ENCODE data around the gene ASPN.

Gene ASPN

DNA sequence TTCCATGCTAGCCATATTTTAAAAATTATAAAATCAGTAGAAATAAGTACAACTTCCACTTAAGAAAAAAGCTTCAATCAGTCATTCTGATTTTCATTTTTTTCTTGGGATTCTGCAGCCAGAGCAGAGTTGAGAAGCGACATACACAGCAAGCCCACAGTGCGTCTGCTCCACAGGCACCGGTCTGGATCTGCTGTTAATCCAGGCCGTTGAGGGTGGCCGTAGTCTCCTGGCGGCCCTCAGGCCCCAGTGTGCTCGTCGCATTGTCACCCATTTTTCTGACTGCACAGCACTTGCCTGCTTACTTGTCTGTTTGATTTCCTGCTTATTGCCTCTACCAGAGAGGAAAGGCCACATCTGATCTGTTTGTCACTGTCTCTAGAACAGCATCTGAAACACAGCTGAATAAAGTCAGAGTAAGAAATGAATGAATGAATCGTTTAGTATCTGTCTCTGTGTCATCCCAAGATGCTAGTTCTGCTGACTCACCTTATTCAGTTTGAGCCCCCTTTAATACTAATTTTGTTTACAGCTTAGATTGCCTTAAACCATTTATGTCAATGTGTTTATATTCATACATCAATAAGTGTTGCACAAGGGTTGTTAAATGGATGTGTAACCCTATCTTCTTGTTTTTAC, 11.6 kb upstream of the ASPN start:
- POLR2A ChIA-PET = no interaction called here

DNA sequence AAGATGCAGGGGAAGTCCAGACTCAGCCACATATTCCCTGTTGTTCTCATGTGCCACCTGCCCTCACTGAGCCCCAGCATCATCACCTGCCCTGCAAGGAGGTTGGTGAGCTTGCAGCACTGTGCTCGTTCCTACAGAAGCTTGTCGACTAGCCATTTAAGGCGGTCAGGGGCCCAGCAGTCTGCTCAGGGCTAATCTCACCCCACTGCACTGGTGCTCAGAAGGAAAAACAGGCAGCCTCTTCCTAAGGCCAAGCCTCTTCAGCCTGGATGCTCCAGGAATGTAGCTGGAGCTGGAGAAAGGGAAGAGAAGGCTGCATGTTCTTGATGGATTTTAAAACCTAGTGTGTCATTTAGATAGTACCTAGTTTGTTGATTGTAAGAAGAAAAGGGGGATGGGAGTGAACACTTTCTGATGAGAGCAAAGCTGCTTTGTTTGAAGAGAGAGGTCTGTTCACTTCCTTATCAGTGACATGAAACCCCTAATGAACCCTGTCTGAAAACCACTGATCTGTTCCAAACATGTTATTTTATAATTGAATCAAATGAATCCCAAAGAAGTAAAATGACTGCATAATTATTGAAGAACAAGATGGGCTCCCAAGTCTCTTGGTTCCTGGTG, 10.6 kb upstream of the ASPN start:
- TF ChIP-seq, protein P1, sequence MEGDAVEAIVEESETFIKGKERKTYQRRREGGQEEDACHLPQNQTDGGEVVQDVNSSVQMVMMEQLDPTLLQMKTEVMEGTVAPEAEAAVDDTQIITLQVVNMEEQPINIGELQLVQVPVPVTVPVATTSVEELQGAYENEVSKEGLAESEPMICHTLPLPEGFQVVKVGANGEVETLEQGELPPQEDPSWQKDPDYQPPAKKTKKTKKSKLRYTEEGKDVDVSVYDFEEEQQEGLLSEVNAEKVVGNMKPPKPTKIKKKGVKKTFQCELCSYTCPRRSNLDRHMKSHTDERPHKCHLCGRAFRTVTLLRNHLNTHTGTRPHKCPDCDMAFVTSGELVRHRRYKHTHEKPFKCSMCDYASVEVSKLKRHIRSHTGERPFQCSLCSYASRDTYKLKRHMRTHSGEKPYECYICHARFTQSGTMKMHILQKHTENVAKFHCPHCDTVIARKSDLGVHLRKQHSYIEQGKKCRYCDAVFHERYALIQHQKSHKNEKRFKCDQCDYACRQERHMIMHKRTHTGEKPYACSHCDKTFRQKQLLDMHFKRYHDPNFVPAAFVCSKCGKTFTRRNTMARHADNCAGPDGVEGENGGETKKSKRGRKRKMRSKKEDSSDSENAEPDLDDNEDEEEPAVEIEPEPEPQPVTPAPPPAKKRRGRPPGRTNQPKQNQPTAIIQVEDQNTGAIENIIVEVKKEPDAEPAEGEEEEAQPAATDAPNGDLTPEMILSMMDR (IDR thresholded peaks at IDR 0.05; ENCODE audit: insufficient read depth, low read length, missing control alignments) = no peak
- CTCF ChIA-PET = interaction anchor here (0.8 to 1.8 kb wide), 3 partner anchors 10 to 141 kb away, joined by 3 to 7 read pairs (median 5); partner anchors contain the start of gene ASPN
- no peak overlapping the region for H3K4me3 ChIP-seq (ENCODE audit: low read depth, low read length)
- no peak for DNase-seq (ENCODE audit: low read depth, low spot score)
- POLR2A ChIA-PET = no interaction called here

More for the DNA sequence above, 11.6 kb upstream of the ASPN start:
- H3K4me3 ChIP-seq (ENCODE audit: low read depth, low read length) = no peak overlapping the region
- CTCF ChIA-PET = interaction anchor here (1.6 kb wide), 1 partner anchor 140 kb away, joined by 5 read pairs; no protein-coding TSS in a partner anchor
- TF ChIP-seq, protein P1 (IDR thresholded peaks at IDR 0.05; ENCODE audit: insufficient read depth, low read length, missing control alignments) = no peak
- no peak for DNase-seq (ENCODE audit: low read depth, low spot score)

- POLR2A ChIA-PET = no interaction called here
- TF ChIP-seq, protein P1 (IDR thresholded peaks at IDR 0.05; ENCODE audit: insufficient read depth, low read length, missing control alignments) = no peak
- DNase-seq (ENCODE audit: low read depth, low spot score) = no peak
- CTCF ChIA-PET = no interaction called here
- no peak overlapping the region for H3K4me3 ChIP-seq (ENCODE audit: low read depth, low read length)
Measured at GRCh38 chr9:92488681-92489550, 6.6 kb upstream of the ASPN start.

DNA sequence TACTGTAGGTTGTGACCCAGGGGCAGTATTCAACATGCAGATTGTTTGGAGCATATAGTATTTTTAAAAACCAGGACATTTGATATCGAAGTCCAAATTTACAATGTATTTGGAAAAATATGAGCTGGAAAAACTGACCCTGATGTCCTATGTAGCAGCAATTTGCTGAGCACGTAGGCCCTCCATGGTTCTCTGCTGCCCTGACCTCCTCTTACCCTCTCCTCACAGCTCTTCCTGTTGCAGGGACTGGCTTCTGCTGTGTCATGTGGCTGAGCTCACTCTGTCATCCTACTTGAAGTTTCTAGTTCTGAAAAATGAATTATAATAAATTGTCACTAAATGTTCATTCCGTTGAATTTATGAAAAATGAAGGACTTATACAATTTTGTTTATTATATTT, 4.1 kb upstream of the ASPN start:
- ChIA-PET CTCF (interaction anchor here (0.8 to 1.6 kb wide), 3 partner anchors 18 to 148 kb away, joined by 3 read pairs; no protein-coding TSS in a partner anchor), POLR2A (no interaction called here)
- H3K4me3 ChIP-seq (ENCODE audit: low read depth, low read length) = no peak overlapping the region
- TF ChIP-seq, protein P1 (IDR thresholded peaks at IDR 0.05; ENCODE audit: insufficient read depth, low read length, missing control alignments) = no peak
- DNase-seq (ENCODE audit: low read depth, low spot score) = no peak

- no peak overlapping the region for H3K4me3 ChIP-seq (ENCODE audit: low read depth, low read length)
- ChIA-PET POLR2A (no interaction called here), CTCF (interaction anchor here (1.6 kb wide), 1 partner anchor 9 kb away, joined by 3 read pairs; no protein-coding TSS in a partner anchor)
- TF ChIP-seq, protein P1 (IDR thresholded peaks at IDR 0.05; ENCODE audit: insufficient read depth, low read length, missing control alignments) = no peak
- DNase-seq (ENCODE audit: low read depth, low spot score) = no peak
Measured at GRCh38 chr9:92484563-92484962, 2.3 kb upstream of the ASPN start.
